ENCODE results near the gene ASIC1. TPM values are rescaled to one million over a fixed set of nuclear protein-coding genes. Genes with fewer than 3 reads are reported as not detected.
A peak's percentile ranks its signal among the peaks of the same experiment; 100 is the strongest.

Gene ASIC1
- total and polyA plus RNA-seq, 2 of the 13 experiments (the other 11 are each of a cell fraction or from before 2014, with no cell fraction given), result 0.44 to 1.5 TPM

DNA sequence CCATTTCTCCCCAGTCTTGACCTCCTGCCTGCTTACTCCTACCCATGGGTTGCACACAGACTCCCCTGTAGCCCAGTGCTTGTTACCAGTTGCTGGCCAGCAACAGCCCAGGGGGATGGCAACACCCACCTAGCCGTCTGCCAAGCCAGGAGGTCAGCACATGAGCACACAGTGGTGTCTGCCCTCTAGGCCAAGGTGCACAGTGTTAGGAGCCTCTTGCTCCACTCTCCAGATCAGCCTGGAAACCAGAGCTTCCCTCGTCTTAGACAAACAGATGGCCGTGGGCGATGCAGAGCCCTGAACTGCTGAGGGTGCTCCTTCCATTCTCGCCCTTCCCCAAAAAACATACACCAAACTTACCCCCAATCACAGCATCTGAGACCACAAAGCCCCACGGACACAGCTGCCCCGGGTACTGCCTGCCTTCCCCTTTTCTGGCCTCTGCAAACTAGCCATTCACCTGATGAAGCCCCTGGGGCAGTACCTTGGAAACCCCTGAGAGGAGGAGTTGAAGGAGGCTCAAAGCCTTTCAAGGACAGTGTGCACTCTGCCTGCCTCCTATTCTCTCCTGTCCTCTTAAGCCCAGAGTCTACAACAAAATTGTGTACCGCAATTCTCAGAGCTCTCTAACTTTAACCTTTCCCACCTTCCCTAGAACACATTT, 45.4 kb downstream of the ASIC1 start (continued):
- TF ChIP-seq, protein P1, sequence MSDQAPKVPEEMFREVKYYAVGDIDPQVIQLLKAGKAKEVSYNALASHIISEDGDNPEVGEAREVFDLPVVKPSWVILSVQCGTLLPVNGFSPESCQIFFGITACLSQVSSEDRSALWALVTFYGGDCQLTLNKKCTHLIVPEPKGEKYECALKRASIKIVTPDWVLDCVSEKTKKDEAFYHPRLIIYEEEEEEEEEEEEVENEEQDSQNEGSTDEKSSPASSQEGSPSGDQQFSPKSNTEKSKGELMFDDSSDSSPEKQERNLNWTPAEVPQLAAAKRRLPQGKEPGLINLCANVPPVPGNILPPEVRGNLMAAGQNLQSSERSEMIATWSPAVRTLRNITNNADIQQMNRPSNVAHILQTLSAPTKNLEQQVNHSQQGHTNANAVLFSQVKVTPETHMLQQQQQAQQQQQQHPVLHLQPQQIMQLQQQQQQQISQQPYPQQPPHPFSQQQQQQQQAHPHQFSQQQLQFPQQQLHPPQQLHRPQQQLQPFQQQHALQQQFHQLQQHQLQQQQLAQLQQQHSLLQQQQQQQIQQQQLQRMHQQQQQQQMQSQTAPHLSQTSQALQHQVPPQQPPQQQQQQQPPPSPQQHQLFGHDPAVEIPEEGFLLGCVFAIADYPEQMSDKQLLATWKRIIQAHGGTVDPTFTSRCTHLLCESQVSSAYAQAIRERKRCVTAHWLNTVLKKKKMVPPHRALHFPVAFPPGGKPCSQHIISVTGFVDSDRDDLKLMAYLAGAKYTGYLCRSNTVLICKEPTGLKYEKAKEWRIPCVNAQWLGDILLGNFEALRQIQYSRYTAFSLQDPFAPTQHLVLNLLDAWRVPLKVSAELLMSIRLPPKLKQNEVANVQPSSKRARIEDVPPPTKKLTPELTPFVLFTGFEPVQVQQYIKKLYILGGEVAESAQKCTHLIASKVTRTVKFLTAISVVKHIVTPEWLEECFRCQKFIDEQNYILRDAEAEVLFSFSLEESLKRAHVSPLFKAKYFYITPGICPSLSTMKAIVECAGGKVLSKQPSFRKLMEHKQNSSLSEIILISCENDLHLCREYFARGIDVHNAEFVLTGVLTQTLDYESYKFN (CRISPR knock-in tag; conservative IDR thresholded peaks at IDR 0.05), result peak; percentile 71
- TF ChIP-seq ELF1 (CRISPR knock-in tag; IDR thresholded peaks at IDR 0.05) (peak; percentile 26; the same call in 1 of the 2 replicates), FOXC1 (CRISPR knock-in tag; IDR thresholded peaks at IDR 0.05; ENCODE audit: borderline replicate concordance) (peak; percentile 42; the same call in 1 of the 2 replicates), CEBPG (CRISPR knock-in tag; IDR thresholded peaks at IDR 0.05) (peak; percentile 48; the same call in 1 of the 2 replicates), ZNF432 (CRISPR knock-in tag; IDR thresholded peaks at IDR 0.05; ENCODE audit: borderline replicate concordance) (no peak), SKI (IDR thresholded peaks at IDR 0.05; ENCODE audit: partially characterized antibody) (peak; percentile 75), SAFB2 (CRISPR knock-in tag; IDR thresholded peaks at IDR 0.05; ENCODE audit: borderline replicate concordance, low read depth) (no peak), REXO4 (CRISPR knock-in tag; IDR thresholded peaks at IDR 0.05; ENCODE audit: borderline replicate concordance) (no peak), TAF15 (IDR thresholded peaks at IDR 0.05; ENCODE audit: low read depth, low read length, poor library complexity, severe bottlenecking) (no peak), MBNL3 (CRISPR knock-in tag; conservative IDR thresholded peaks at IDR 0.05) (no peak), FOSL2 (CRISPR knock-in tag; IDR thresholded peaks at IDR 0.05) (0 out of 2 replicates have a peak, but pooled peaks have one; percentile 8), ZNF234 (CRISPR knock-in tag; conservative IDR thresholded peaks at IDR 0.05) (no peak), SCMH1 (CRISPR knock-in tag; IDR thresholded peaks at IDR 0.05; ENCODE audit: borderline replicate concordance) (no peak), AHR (CRISPR knock-in tag; IDR thresholded peaks at IDR 0.05) (no peak), ZNF44 (CRISPR knock-in tag; IDR thresholded peaks at IDR 0.05) (no peak), ZNF335 (CRISPR knock-in tag; IDR thresholded peaks at IDR 0.05) (0 out of 2 replicates have a peak, but pooled peaks have one; percentile 49), IRF2 (CRISPR knock-in tag; IDR thresholded peaks at IDR 0.05) (0 out of 2 replicates have a peak, but pooled peaks have one; percentile 26), ZNF777 (CRISPR knock-in tag; IDR thresholded peaks at IDR 0.05) (no peak), JUNB (CRISPR knock-in tag; IDR thresholded peaks at IDR 0.05; ENCODE audit: borderline replicate concordance) (no peak)
- TF ChIP-seq, protein P2, sequence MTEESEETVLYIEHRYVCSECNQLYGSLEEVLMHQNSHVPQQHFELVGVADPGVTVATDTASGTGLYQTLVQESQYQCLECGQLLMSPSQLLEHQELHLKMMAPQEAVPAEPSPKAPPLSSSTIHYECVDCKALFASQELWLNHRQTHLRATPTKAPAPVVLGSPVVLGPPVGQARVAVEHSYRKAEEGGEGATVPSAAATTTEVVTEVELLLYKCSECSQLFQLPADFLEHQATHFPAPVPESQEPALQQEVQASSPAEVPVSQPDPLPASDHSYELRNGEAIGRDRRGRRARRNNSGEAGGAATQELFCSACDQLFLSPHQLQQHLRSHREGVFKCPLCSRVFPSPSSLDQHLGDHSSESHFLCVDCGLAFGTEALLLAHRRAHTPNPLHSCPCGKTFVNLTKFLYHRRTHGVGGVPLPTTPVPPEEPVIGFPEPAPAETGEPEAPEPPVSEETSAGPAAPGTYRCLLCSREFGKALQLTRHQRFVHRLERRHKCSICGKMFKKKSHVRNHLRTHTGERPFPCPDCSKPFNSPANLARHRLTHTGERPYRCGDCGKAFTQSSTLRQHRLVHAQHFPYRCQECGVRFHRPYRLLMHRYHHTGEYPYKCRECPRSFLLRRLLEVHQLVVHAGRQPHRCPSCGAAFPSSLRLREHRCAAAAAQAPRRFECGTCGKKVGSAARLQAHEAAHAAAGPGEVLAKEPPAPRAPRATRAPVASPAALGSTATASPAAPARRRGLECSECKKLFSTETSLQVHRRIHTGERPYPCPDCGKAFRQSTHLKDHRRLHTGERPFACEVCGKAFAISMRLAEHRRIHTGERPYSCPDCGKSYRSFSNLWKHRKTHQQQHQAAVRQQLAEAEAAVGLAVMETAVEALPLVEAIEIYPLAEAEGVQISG (CRISPR knock-in tag; IDR thresholded peaks at IDR 0.05), result peak; percentile 74
- TF ChIP-seq, protein P3, sequence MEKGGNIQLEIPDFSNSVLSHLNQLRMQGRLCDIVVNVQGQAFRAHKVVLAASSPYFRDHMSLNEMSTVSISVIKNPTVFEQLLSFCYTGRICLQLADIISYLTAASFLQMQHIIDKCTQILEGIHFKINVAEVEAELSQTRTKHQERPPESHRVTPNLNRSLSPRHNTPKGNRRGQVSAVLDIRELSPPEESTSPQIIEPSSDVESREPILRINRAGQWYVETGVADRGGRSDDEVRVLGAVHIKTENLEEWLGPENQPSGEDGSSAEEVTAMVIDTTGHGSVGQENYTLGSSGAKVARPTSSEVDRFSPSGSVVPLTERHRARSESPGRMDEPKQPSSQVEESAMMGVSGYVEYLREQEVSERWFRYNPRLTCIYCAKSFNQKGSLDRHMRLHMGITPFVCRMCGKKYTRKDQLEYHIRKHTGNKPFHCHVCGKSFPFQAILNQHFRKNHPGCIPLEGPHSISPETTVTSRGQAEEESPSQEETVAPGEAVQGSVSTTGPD (CRISPR knock-in tag; IDR thresholded peaks at IDR 0.05), result no peak
- TF ChIP-seq, protein P4, sequence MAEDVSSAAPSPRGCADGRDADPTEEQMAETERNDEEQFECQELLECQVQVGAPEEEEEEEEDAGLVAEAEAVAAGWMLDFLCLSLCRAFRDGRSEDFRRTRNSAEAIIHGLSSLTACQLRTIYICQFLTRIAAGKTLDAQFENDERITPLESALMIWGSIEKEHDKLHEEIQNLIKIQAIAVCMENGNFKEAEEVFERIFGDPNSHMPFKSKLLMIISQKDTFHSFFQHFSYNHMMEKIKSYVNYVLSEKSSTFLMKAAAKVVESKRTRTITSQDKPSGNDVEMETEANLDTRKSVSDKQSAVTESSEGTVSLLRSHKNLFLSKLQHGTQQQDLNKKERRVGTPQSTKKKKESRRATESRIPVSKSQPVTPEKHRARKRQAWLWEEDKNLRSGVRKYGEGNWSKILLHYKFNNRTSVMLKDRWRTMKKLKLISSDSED (CRISPR knock-in tag; IDR thresholded peaks at IDR 0.05), result no peak

All from HepG2 (cell line).